AG04450 (cell line): ENCODE measurements around the gene TTC16. TPM values are rescaled to one million over a fixed set of nuclear protein-coding genes. Genes with fewer than 3 reads are reported as not detected.

Experiments used
- CTCF ChIA-PET: fragments of 300-600, 350-600 bp; formaldehyde crosslinking; extraction: SDS; loops from one replicate; lab custom pipeline; 2022; ENCODE audit warnings: antibody characterized with exemption, inconsistent platforms; lab: Charles Lee
- POLR2A ChIA-PET: fragments of 350-600 bp; formaldehyde crosslinking; extraction: SDS; loops from one replicate; lab custom pipeline; 2021; ENCODE audit warnings: antibody characterized with exemption, inconsistent platforms; lab: Yijun Ruan, JAX
- DNase-seq: peaks from one replicate; pipeline ENCODE4 v3.0.0-alpha.2; 2011; ENCODE audit warnings: low read depth, low spot score
- H3K27ac ChIP-seq: one replicate; pipeline ENCODE4 v1.5.1; 2012; ENCODE audit warnings: low read depth, low read length, control low read depth
- H3K27me3 ChIP-seq: one replicate; pipeline ENCODE4 v1.6.0; 2012; ENCODE audit warnings: low read length; ENCODE audit not compliant: control insufficient read depth, insufficient read depth
- H3K4me3 ChIP-seq: 2 replicates; pipeline ENCODE4 v1.5.1; 2011; ENCODE audit warnings: mild to moderate bottlenecking, low read depth, low read length, control low read depth
- H3K9me3 ChIP-seq: 2 replicates; pipeline ENCODE4 v1.5.1; 2012; ENCODE audit warnings: low read length; ENCODE audit not compliant: control insufficient read depth, insufficient read depth
- CTCF ChIP-seq: IDR thresholded peaks from 2 replicates; pipeline ENCODE4 v1.5.1; 2011; ENCODE audit warnings: low read depth, low read length, control low read depth, inconsistent platforms
- polyA plus RNA-seq: library from polyadenylated mRNA; depleted of rRNA; stranded (reverse); fragments of >200 nt; gene quantifications from 2 replicates; pipeline ENCODE4 v1.2.3, GENCODE V29; 2011

Gene TTC16
- polyA plus RNA-seq, 1 experiment: not detected

GRCh38 chr9:127723013-127723412 is 7.1 kb downstream of the TTC16 start:
- Histone ChIP-seq H3K4me3 (no peak overlapping the region), H3K27ac (no peak overlapping the region), H3K27me3 (no peaks in the 10 kb centered on the region), H3K9me3 (no peaks in the 10 kb centered on the region; the same call in 1 of the 2 replicates)
- ChIA-PET POLR2A (interaction anchor here (0.5 to 0.7 kb wide), 2 partner anchors 12 to 80 kb away, joined by 3 read pairs; partner anchors contain the start of gene FPGS), CTCF (interaction anchor here (0.7 to 1.7 kb wide), 2 partner anchors 12 to 133 kb away, joined by 3 to 11 read pairs; partner anchors contain the start of gene TOR2A)
- DNase-seq: no peak
- no peak for TF ChIP-seq CTCF

- DNase-seq: peak; percentile 21
- Histone ChIP-seq H3K27ac (no peak overlapping the region), H3K9me3 (no peaks in the 10 kb centered on the region; the same call in 1 of the 2 replicates), H3K4me3 (no peak overlapping the region), H3K27me3 (no peaks in the 10 kb centered on the region)
- ChIA-PET CTCF (interaction anchor here (0.7 to 1.7 kb wide), 2 partner anchors 11 to 133 kb away, joined by 3 to 11 read pairs; partner anchors contain the start of gene TOR2A), POLR2A (interaction anchor here (0.5 to 0.7 kb wide), 2 partner anchors 11 to 79 kb away, joined by 3 read pairs; partner anchors contain the start of gene FPGS)
- 0 out of 2 replicates have a peak, but pooled peaks have one; percentile 9 for TF ChIP-seq CTCF
Measured at GRCh38 chr9:127723444-127723843, 7.6 kb downstream of the TTC16 start.

GRCh38 chr9:127724012-127724411 is 8.1 kb downstream of the TTC16 start:
- Histone ChIP-seq H3K4me3 (no peak overlapping the region), H3K27me3 (no peaks in the 10 kb centered on the region), H3K27ac (no peak overlapping the region), H3K9me3 (no peaks in the 10 kb centered on the region; the same call in 1 of the 2 replicates)
- ChIA-PET POLR2A (interaction anchor here (0.8 kb wide), 1 partner anchor 153 kb away, joined by 4 read pairs; no protein-coding TSS in a partner anchor), CTCF (interaction anchor here (1.7 kb wide), 1 partner anchor 11 kb away, joined by 11 read pairs; the partner anchor contains the start of gene TOR2A)
- no peak for DNase-seq
- TF ChIP-seq CTCF: no peak

GRCh38 chr9:127726871-127727270 is 11.0 kb downstream of the TTC16 start:
- CTCF ChIA-PET: no interaction called here
- POLR2A ChIA-PET: no interaction called here
- DNase-seq: no peak

More at GRCh38 chr9:127726871-127727270, 11.0 kb downstream of the TTC16 start:
- no peaks in the 10 kb centered on the region for H3K27me3 ChIP-seq
- H3K4me3 ChIP-seq: no peak overlapping the region
- H3K27ac ChIP-seq: no peak overlapping the region
- no peak for TF ChIP-seq CTCF
- no peaks in the 10 kb centered on the region; the same call in 1 of the 2 replicates for H3K9me3 ChIP-seq
